Muscle layer of duodenum (tissue), 2 donors: ENCODE results near the gene SGCB.

Experiments used
- H3K27ac ChIP-seq: one replicate; pipeline ENCODE4 v1.7.0; 2013; ENCODE audit warnings: mild to moderate bottlenecking, low read length
- H3K27me3 ChIP-seq: one replicate; pipeline ENCODE4 v1.7.0; 2013; ENCODE audit warnings: low read depth, mild to moderate bottlenecking, control low read depth, low read length
- H3K36me3 ChIP-seq, 2 donors: one replicate each; pipeline ENCODE4 v1.7.0; 2013; ENCODE audit warnings: low read length in 2 of 2, control low read depth in 1 of 2, mild to moderate bottlenecking in 1 of 2; ENCODE audit not compliant: insufficient read depth in 2 of 2, control insufficient read depth in 1 of 2
- H3K4me1 ChIP-seq, 2 donors: one replicate each; pipeline ENCODE4 v1.7.0; 2013; ENCODE audit warnings: low read length in 2 of 2, mild to moderate bottlenecking in 2 of 2, control low read depth in 1 of 2, moderate library complexity in 1 of 2; ENCODE audit not compliant: insufficient read depth in 2 of 2, control insufficient read depth in 1 of 2
- H3K4me3 ChIP-seq, 2 donors: one replicate each; pipeline ENCODE4 v1.7.0; 2013; ENCODE audit warnings: low read length in 2 of 2, low read depth in 1 of 2, mild to moderate bottlenecking in 1 of 2
- H3K9me3 ChIP-seq, 2 donors: one replicate each; pipeline ENCODE4 v1.7.0; 2013; ENCODE audit warnings: low read length in 2 of 2, control low read depth in 1 of 2, mild to moderate bottlenecking in 1 of 2; ENCODE audit not compliant: control insufficient read depth in 1 of 2
- donor health status: healthy.

Gene SGCB

DNA sequence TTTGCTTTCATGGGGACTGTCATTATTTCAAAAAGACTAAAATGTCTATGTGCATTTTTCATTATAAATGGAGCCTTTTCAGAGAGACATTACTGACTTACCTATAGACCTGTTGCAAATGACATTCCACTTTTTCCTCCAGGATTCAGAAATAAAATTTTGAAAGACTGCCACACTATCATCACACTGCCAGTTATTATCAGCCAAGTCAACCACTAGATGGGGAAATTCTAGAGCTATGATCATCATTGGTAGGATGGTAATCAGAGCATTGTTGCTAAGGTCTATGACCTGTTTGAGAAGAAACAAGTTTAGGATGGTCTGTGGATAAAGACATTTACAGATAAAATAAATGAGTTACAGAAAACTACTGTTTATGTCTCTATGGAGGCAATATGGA lies 40.5 kb downstream of the SGCB start:
- peaks cover 0 to 3% of the 10 kb centered on the region in 2 donors for H3K36me3 ChIP-seq
- no peaks in the 10 kb centered on the region for H3K4me1 ChIP-seq
- H3K9me3 ChIP-seq: peaks cover 0 to 3% of the 10 kb centered on the region in 2 donors
- no peaks in the 10 kb centered on the region for H3K27me3 ChIP-seq
- no peak overlapping the region for H3K4me3 ChIP-seq
- no peak overlapping the region for H3K27ac ChIP-seq

DNA sequence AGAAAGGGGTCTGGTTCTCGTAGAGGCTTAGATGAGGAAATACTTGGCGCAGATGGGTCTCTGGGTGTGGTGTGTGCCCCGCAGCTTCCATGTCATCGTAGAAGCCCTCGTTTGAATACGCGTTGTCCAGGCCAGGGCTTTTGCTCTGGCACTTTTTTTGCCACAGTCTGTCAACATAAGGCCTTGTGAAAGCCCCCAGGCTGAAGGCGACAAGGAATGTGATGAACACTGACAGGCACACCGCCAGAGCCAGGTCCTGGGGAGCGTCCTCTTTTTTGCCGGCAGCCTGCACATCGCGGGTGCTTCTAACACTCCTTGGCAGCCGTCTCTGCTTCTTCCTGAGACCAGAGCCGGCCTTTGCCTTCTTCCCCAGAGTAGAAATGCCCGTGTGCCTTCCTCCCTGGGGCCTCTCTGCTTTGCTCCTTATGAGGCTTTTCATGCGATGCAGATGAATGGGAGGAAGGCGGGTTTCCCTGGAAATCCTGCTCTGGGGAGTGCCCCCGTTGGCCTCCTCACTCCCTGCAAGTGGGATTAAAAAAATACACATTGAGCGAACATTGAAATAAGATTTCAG lies 42.4 kb downstream of the SGCB start:
- Histone ChIP-seq H3K9me3 (peaks cover 3 to 6% of the 10 kb centered on the region in 2 donors), H3K27me3 (no peaks in the 10 kb centered on the region), H3K4me3 (no peak overlapping the region), H3K4me1 (no peaks in the 10 kb centered on the region), H3K36me3 (peaks cover 0 to 3% of the 10 kb centered on the region in 2 donors), H3K27ac (no peak overlapping the region)
